GM12865 (cell line): ENCODE data around the gene DDX39A.
"Not testable (repeated sequence)": the region's sequence is repeated elsewhere in the genome, so short reads cannot be mapped to it uniquely, and the experiment has no call there.

Source experiments
- DNase-seq: peaks from one replicate; pipeline ENCODE4 v3.0.0; 2010; ENCODE audit warnings: low read depth
- H3K4me3 ChIP-seq: 2 replicates; pipeline ENCODE4 v1.5.1; 2011; ENCODE audit warnings: mild to moderate bottlenecking, low read depth, low read length, control low read depth
- TF ChIP-seq, protein P1 (sequence below): IDR thresholded peaks from 2 replicates; pipeline ENCODE4 v1.5.1; 2011; ENCODE audit warnings: low read length, control low read depth, low read depth, inconsistent platforms; ENCODE audit not compliant: insufficient read depth; ENCODE audit errors: missing control alignments

Gene DDX39A

DNA sequence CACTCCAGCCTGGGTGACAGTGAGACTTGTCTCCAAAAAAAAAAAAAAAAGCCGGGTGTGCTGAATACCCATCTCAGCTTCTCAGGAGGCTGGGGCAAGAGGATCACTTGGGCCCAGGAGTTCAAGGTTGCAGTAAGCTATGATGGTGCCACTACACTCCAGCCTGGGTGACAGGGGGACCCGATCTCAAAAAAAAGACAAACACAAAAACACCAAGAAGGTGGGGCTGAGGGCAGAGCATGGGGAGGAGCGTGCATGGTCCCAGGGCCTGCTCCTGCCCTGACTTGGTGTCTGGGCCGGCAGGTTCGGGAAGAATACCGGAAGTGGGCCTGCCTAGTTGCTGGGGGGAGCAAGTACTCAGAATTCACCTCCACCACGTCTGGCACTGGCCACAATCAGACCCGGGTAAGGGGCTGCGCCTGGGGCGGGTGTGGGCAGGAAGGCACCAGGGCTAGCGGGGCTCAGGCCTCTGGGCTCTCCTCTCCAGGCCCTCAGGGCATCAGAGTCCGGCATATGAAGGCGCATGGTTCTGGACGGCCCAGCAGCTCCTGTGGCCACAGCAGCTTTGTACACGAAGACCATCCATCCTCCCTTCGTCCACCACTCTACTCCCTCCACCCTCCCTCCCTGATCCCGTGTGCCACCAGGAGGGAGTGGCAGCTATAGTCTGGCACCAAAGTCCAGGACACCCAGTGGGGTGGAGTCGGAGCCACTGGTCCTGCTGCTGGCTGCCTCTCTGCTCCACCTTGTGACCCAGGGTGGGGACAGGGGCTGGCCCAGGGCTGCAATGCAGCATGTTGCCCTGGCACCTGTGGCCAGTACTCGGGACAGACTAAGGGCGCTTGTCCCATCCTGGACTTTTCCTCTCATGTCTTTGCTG is 11.3 kb downstream of the DDX39A start:
- no peak overlapping the region for H3K4me3 ChIP-seq
- DNase-seq, result no peak
- TF ChIP-seq, protein P1, sequence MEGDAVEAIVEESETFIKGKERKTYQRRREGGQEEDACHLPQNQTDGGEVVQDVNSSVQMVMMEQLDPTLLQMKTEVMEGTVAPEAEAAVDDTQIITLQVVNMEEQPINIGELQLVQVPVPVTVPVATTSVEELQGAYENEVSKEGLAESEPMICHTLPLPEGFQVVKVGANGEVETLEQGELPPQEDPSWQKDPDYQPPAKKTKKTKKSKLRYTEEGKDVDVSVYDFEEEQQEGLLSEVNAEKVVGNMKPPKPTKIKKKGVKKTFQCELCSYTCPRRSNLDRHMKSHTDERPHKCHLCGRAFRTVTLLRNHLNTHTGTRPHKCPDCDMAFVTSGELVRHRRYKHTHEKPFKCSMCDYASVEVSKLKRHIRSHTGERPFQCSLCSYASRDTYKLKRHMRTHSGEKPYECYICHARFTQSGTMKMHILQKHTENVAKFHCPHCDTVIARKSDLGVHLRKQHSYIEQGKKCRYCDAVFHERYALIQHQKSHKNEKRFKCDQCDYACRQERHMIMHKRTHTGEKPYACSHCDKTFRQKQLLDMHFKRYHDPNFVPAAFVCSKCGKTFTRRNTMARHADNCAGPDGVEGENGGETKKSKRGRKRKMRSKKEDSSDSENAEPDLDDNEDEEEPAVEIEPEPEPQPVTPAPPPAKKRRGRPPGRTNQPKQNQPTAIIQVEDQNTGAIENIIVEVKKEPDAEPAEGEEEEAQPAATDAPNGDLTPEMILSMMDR, result no peak

DNA sequence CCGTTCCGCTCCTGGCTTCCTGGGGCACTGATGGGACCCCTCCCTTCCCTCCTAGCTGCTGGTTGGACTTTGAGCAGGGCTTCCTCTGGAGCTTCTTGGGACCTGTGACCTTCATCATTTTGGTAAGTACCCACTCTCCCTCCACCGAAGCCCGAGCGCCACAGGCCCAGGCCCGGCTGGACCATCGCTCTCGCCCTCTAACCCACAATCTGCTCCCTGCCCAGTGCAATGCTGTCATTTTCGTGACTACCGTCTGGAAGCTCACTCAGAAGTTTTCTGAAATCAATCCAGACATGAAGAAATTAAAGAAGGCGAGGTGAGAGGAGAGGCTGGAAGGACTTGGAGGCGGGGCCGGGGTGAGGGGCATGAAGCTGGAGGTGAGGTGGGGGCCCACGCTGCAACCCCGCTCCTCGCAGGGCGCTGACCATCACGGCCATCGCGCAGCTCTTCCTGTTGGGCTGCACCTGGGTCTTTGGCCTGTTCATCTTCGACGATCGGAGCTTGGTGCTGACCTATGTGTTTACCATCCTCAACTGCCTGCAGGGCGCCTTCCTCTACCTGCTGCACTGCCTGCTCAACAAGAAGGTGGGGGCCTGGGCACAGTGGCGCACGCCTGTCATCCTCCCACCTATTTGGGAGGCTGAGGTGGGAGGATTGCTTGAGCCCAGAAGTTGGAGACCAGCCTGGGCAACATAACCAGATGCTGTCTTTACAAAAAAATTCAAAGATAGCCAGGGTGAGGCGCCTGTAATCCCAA is 12.3 kb downstream of the DDX39A start:
- H3K4me3 ChIP-seq, result no peak overlapping the region
- DNase-seq, result no peak

DNA sequence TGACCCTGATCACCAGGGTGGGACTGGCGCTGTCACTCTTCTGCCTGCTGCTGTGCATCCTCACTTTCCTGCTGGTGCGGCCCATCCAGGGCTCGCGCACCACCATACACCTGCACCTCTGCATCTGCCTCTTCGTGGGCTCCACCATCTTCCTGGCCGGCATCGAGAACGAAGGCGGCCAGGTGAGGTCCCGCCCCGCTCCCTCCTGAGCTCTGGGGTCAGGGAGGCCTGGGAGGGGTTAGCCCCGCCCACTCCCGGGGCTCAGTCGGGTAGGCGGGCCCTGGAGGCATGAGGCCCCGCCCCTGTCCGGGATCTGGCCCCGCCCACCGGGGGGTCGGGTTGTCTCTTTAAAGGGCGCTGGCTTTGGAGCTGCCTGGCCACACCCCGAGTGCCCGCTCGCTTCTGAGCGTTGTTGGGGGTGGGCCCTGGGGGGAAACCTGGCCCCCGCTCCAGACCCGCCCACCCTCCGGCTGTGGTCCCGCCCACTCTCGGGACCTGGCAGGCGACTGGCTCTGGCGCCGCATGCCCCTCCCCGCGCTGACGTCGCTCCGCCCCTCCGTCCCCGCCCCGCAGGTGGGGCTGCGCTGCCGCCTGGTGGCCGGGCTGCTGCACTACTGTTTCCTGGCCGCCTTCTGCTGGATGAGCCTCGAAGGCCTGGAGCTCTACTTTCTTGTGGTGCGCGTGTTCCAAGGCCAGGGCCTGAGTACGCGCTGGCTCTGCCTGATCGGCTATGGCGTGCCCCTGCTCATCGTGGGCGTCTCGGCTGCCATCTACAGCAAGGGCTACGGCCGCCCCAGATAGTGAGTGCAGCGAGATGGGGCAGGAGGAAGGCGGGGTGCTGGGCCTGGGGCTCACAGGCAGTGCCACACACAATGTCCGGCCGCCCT is 13.1 kb downstream of the DDX39A start:
- DNase-seq, result peak; percentile 94
- no peak overlapping the region for H3K4me3 ChIP-seq
- TF ChIP-seq, protein P1, result peak; percentile 92

More for the DNA sequence above, 12.3 kb downstream of the DDX39A start:
- TF ChIP-seq, protein P1, result no peak

DNA sequence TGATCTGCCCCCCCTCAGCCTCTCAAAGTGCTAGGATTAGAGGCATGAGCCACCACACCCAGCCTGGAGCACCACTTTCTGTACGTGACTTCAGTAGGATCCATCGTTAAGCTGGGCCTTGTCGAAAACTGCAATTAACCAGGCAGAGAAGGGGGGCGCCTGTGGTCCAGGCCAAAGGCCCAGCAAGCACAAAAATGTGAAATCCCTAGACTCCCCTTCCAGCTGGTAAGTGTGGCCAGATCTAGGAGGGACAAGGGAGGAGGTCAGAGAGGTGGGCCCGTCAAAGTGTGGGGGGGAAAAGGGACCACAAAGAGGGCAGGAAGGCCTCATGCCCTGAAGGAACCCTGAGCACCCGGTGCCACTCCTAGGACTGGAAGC is 13.8 kb downstream of the DDX39A start:
- no peak for DNase-seq
- no peak overlapping the region for H3K4me3 ChIP-seq
- TF ChIP-seq, protein P1, result no peak

DNA sequence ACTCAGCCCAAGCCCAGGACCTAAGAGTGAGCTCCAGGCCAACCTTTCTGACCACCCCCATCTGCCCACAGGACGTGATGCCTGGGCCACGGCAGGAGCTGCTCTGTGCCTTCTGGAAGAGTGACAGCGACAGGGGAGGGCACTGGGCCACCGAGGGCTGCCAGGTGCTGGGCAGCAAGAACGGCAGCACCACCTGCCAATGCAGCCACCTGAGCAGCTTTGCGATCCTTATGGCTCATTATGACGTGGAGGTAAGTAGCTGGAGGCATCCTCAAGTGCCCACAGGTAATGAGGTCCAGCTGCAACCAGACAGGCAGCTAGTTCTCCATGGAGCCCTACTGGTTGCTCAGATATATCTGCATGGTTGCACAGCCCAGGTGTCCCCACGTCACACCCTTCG is 14.8 kb downstream of the DDX39A start:
- no peak for DNase-seq
- H3K4me3 ChIP-seq, result no peak overlapping the region
- TF ChIP-seq, protein P1, result no peak

DNA sequence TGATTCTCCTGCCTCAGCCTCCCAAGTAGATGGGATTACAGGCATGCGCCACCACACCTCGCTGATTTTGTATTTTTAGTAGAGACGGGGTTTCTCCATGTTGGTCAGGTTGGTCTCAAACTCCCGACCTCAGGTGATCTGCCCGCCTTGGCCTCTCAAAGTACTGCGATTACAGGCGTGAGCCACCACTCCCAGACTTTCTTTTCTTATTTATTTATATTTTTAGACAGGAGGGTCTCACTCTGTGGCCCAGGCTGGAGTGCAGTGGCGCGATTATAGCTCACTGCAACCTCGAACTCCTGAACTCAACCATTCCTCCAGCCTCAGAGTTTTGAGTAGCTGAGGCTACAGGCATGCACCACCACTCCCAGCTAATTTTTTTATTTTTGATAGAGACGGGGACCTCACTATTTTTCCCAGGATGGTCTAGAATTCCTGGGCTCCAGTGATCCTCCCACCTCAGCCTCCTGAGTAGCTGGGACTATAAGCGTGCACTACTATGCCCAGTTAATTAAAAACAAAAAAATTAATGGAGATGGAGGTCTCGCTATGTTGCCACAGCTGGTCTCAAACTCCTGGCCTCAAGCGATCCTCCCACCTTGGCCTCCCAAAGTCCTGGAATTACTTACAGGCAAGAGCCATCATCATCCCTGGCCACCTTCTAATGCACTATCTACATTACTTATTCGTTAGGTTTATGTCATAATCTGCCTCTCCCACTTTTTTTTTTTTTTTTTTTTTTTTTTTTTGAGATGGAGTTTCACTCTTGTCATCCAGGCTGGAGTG is 15.8 kb downstream of the DDX39A start:
- not testable (repeated sequence) for H3K4me3 ChIP-seq, DNase-seq
